ENCODE results near the gene KLHL42. TPM values are rescaled to one million over a fixed set of nuclear protein-coding genes. Genes with fewer than 3 reads are reported as not detected.
"Not testable (repeated sequence)": the region's sequence is repeated elsewhere in the genome, so short reads cannot be mapped to it uniquely, and the experiment has no call there.

KLHL42 gene, protein sequence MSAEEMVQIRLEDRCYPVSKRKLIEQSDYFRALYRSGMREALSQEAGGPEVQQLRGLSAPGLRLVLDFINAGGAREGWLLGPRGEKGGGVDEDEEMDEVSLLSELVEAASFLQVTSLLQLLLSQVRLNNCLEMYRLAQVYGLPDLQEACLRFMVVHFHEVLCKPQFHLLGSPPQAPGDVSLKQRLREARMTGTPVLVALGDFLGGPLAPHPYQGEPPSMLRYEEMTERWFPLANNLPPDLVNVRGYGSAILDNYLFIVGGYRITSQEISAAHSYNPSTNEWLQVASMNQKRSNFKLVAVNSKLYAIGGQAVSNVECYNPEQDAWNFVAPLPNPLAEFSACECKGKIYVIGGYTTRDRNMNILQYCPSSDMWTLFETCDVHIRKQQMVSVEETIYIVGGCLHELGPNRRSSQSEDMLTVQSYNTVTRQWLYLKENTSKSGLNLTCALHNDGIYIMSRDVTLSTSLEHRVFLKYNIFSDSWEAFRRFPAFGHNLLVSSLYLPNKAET
- polyA plus RNA-seq (ENCODE audit: insufficient read length in 4 of 4) = 10 to 100 TPM; 25.0 to 39.7 (median 32.3) TPM

GRCh38 chr12:27779920-27780611 lies at the start of gene KLHL42, which contains the start of gene MANSC4:
KLHL42 (plus strand) TSS chr12:27780233; CDS start chr12:27780331, 98 bp downstream.
MANSC4 (minus strand) TSS chr12:27780236; CDS start chr12:27771276, 8,960 bp downstream.
- DNase-seq (ENCODE audit: low read depth in 4 of 4, low spot score in 3 of 4) = peak; percentile 43 to 64 (median 52)

GRCh38 chr12:27732281-27732680 lies 47.8 kb upstream of the KLHL42 start:
- no peak for DNase-seq (ENCODE audit: low read depth in 4 of 4, low spot score in 3 of 4)

GRCh38 chr12:27733052-27733656 lies 46.9 kb upstream of the KLHL42 start:
- no peak for DNase-seq (ENCODE audit: low read depth in 4 of 4, low spot score in 3 of 4)

- no peak for DNase-seq (ENCODE audit: low read depth in 4 of 4, low spot score in 3 of 4)
These were observed 46.2 kb upstream of the KLHL42 start for GRCh38 chr12:27733791-27734190.

DNA sequence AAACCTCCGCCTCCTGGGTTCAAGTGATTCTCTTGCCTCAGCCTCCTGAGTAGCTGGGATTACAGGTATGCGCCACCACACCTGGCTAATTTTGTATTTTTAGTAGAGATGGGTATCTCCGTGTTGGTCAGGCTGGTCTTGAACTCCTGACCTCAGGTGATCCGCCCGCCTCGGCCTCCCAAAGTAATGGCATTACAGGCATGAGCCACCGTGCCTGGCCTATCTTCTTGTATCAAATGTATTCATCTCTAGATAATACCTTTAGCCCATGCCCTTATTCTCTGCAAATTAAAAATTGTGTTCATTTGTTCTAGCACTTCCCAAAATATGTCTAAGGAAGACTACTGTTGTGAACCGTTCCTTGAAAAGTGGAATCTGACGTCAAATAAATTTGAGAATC lies 45.7 kb upstream of the KLHL42 start:
- DNase-seq (ENCODE audit: low read depth in 4 of 4, low spot score in 3 of 4) = not testable (repeated sequence)

GRCh38 chr12:27743601-27744000 lies 36.4 kb upstream of the KLHL42 start:
- DNase-seq (ENCODE audit: low read depth in 4 of 4, low spot score in 3 of 4) = no peak

DNA sequence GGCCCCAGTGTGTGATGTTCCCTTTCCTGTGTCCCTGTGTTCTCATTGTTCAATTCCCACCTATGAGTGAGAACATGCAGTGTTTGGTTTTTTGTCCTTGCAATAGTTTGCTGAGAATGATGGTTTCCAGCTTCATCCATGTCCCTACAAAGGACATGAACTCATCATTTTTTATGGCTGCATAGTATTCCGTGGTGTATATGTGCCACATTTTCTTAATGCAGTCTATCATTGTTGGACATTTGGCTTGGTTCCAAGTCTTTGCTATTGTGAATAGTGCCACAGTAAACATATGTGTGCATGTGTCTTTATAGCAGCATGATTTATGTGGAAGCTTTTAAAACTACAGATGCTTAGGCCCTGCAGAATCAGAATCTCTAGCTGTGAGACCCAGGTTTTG lies 34.3 kb upstream of the KLHL42 start:
- DNase-seq (ENCODE audit: low read depth in 4 of 4, low spot score in 3 of 4) = not testable (repeated sequence)

GRCh38 chr12:27747111-27747820 lies 32.8 kb upstream of the KLHL42 start:
- DNase-seq (ENCODE audit: low read depth in 4 of 4, low spot score in 3 of 4) = no peak

DNA sequence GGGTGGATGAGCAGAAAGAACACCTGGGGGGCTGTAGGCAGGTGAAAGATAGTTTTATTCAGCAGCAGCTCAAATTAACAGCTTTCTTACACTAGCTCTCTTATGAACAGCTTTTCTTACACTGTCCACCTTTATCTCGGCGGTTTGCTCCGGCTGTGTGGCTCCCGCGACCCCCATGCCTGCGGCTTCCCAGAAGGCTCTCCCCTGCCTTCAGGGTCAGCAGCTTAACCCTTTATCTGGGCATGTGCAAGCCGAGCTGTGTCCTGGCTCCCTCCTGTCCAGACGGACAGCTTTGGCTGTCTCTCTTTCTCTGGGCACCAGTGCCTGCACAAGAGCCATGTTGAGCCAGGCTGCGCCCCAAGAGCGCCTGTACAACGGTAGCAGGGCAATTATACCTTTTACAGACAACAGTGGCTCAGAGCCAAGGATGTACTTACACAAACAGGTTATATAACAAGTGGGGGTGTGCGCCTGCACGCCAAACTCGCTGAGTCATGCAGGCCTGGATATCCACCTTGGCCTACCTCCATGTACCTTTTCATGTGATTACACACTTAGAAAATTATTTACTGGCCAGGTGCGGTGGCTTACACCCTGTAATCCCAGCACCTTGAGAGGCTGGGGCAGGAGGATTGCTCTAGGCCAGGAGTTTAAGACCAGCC lies 28.5 kb upstream of the KLHL42 start:
- DNase-seq (ENCODE audit: low read depth in 4 of 4, low spot score in 3 of 4) = no peak

GRCh38 chr12:27754795-27755194 lies 25.2 kb upstream of the KLHL42 start:
- DNase-seq (ENCODE audit: low read depth in 4 of 4, low spot score in 3 of 4) = no peak

GRCh38 chr12:27756670-27757195 lies 23.3 kb upstream of the KLHL42 start:
- no peak for DNase-seq (ENCODE audit: low read depth in 4 of 4, low spot score in 3 of 4)

GRCh38 chr12:27762757-27763156 lies 17.3 kb upstream of the KLHL42 start:
- DNase-seq (ENCODE audit: low read depth in 4 of 4, low spot score in 3 of 4) = no peak

DNA sequence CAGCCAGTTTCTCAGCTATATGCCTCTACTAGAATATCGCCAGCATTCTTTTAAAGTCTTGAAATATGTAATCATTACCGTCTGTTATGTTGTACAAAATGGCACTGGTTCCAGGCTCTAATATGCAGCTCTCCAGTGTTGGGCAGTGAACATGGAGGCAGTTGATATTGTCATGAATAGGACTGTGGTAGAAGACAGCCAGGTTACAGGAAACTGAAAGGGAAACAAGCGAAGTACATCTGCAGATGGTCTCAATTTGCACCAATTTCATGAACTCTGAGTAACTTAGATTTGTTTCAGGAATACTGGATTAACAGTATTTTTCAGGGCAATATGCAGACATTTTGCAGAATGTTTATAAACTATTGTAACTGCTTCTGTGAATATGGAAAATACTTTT lies 13.4 kb upstream of the KLHL42 start:
- no peak for DNase-seq (ENCODE audit: low read depth in 4 of 4, low spot score in 3 of 4)

GRCh38 chr12:27769142-27769673 lies 10.8 kb upstream of the KLHL42 start:
- DNase-seq (ENCODE audit: low read depth in 4 of 4, low spot score in 3 of 4) = no peak

- DNase-seq (ENCODE audit: low read depth in 4 of 4, low spot score in 3 of 4) = no peak
These were observed 8.3 kb upstream of the KLHL42 start for GRCh38 chr12:27771481-27772327.

DNA sequence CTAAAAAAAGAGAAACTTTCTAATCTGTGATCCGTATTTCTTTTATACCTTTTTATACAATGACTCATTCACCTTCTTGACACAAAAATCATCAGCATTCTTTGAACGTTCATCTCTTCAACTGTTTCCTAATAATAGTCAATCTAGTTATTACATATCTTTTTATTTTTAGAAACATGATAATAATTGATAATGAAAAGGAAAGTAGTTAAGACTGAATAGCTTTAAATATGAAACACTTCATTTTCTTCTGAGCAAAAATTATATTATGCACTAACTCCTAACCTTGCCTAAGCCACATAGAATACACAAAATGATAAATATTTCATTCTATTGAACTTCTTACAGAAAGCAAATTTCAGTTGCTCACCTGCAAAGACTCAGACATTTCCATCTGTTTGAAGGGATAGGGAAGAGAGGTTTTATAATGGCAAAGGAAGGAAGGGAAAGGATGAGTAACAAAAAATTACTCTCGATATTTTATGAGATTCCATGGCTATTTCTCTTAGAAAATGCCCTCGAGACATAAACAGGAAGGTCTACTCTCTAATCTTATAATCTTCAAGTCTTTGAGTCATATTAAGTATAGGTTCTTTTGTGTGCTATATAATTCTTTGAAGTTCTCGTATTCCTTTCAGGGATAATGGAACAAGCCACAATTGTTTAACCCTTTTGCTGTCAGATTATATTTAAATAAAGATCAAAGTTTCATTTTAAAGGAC lies 7.5 kb upstream of the KLHL42 start:
- DNase-seq (ENCODE audit: low read depth in 4 of 4, low spot score in 3 of 4) = no peak

GRCh38 chr12:27777141-27777540 lies 2.9 kb upstream of the KLHL42 start:
- no peak for DNase-seq (ENCODE audit: low read depth in 4 of 4, low spot score in 3 of 4)

- DNase-seq (ENCODE audit: low read depth in 4 of 4, low spot score in 3 of 4) = no peak
These were observed 1.8 kb upstream of the KLHL42 start for GRCh38 chr12:27778206-27778605.

All from left renal pelvis (tissue), 4 donors.